HL-60 (cell line): Measurements from ENCODE around the gene DNPH1.

Experiments
- CTCF ChIP-seq: IDR thresholded peaks from one replicate; pipeline ENCODE4 v1.5.1; 2011; ENCODE audit warnings: low read length, control low read depth, inconsistent platforms; ENCODE audit not compliant: insufficient read depth
- POLR2AphosphoS5 ChIP-seq: IDR thresholded peaks from 2 replicates; pipeline ENCODE4 v1.6.1; 2012; ENCODE audit warnings: low read depth
- SPI1 ChIP-seq: IDR thresholded peaks from 2 replicates; pipeline ENCODE4 v1.6.1; 2012; ENCODE audit warnings: low read depth, mild to moderate bottlenecking, borderline replicate concordance

DNA sequence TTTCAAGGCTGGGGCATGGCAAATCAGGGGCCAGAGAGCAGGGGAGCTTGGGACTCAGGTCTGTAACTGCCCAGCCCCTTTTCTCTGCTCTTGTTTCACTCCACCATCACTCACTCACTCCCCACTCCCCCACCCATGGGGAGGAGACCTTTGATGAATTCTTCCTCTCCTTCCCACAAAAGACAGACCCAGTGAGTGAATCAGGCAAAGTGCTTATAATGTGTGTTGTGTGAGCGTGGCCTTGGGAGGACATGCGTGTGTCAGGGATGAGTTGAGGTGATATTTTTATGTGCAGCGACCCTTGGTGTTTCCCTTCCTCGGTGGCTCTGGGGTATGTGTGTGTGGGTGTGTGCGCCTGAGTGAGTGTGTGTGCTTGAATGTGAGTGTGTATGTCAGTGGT, 48.3 kb downstream of the DNPH1 start:
- TF ChIP-seq POLR2AphosphoS5: no peak
- no peak for TF ChIP-seq CTCF
- TF ChIP-seq SPI1: no peak
